Measurements from ENCODE around the gene KDM4B. TPM values are rescaled to one million over a fixed set of nuclear protein-coding genes. Genes with fewer than 3 reads are reported as not detected.

KDM4B gene
- total RNA-seq, 2 experiments from 2014 or later = 46.3 to 46.6 TPM

DNA sequence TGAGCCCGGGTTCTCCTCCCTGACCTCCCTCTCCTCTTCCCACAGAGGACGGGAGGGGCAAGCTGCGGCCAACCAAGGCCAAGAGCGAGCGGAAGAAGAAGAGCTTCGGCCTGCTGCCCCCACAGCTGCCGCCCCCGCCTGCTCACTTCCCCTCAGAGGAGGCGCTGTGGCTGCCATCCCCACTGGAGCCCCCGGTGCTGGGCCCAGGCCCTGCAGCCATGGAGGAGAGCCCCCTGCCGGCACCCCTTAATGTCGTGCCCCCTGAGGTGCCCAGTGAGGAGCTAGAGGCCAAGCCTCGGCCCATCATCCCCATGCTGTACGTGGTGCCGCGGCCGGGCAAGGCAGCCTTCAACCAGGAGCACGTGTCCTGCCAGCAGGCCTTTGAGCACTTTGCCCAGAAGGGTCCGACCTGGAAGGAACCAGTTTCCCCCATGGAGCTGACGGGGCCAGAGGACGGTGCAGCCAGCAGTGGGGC, 162.2 kb downstream of the KDM4B start:
- ChIA-PET CTCF (no interaction called here), POLR2A (interaction anchor here (0.8 to 1.3 kb wide), 2 partner anchors 9 to 11 kb away, joined by 6 to 8 read pairs; no protein-coding TSS in a partner anchor)
- DNase-seq = peak; percentile 65
- TF ChIP-seq, protein P1, sequence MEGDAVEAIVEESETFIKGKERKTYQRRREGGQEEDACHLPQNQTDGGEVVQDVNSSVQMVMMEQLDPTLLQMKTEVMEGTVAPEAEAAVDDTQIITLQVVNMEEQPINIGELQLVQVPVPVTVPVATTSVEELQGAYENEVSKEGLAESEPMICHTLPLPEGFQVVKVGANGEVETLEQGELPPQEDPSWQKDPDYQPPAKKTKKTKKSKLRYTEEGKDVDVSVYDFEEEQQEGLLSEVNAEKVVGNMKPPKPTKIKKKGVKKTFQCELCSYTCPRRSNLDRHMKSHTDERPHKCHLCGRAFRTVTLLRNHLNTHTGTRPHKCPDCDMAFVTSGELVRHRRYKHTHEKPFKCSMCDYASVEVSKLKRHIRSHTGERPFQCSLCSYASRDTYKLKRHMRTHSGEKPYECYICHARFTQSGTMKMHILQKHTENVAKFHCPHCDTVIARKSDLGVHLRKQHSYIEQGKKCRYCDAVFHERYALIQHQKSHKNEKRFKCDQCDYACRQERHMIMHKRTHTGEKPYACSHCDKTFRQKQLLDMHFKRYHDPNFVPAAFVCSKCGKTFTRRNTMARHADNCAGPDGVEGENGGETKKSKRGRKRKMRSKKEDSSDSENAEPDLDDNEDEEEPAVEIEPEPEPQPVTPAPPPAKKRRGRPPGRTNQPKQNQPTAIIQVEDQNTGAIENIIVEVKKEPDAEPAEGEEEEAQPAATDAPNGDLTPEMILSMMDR (IDR thresholded peaks at IDR 0.05) = no peak
- intact Hi-C loops (cut with micrococcal nuclease) = no loop called here
- H3K4me3 Mint-ChIP-seq = peak overlapping the region; percentile 81
- peaks cover 39% of the 10 kb centered on the region for H3K4me1 Mint-ChIP-seq (ENCODE audit: low read depth)
- ATAC-seq = peak; percentile 29
- no peaks in the 10 kb centered on the region for H3K9me3 Mint-ChIP-seq
- no peaks in the 10 kb centered on the region for H3K27me3 Mint-ChIP-seq
- peaks cover 41% of the 10 kb centered on the region for H3K36me3 Mint-ChIP-seq (ENCODE audit: low read depth)
- peak overlapping the region; percentile 97 for H3K27ac Mint-ChIP-seq

GRCh38 chr19:5131506-5132205, 162.7 kb downstream of the KDM4B start:
- no peaks in the 10 kb centered on the region for H3K9me3 Mint-ChIP-seq
- ATAC-seq (peak; percentile 34), DNase-seq (peak; percentile 51)
- ChIA-PET POLR2A (interaction anchor here (0.8 to 1.3 kb wide), 2 partner anchors 8 to 10 kb away, joined by 6 to 8 read pairs; no protein-coding TSS in a partner anchor), CTCF (no interaction called here)
- peak overlapping the region; percentile 81 for H3K4me3 Mint-ChIP-seq
- H3K27ac Mint-ChIP-seq = peak overlapping the region; percentile 97
- TF ChIP-seq, protein P1 (IDR thresholded peaks at IDR 0.05) = no peak
- peaks cover 42% of the 10 kb centered on the region for H3K36me3 Mint-ChIP-seq (ENCODE audit: low read depth)
- intact Hi-C loops (cut with micrococcal nuclease) = no loop called here
- H3K4me1 Mint-ChIP-seq (ENCODE audit: low read depth) = peaks cover 39% of the 10 kb centered on the region
- no peaks in the 10 kb centered on the region for H3K27me3 Mint-ChIP-seq

- POLR2A ChIA-PET = interaction anchor here (1.0 kb wide), 1 partner anchor 14 kb away, joined by 3 read pairs; no protein-coding TSS in a partner anchor
- DNase-seq (no peak), ATAC-seq (no peak)
- TF ChIP-seq, protein P1 (IDR thresholded peaks at IDR 0.05) = no peak
- CTCF ChIA-PET = no interaction called here
- Mint-ChIP-seq H3K36me3 (ENCODE audit: low read depth) (peaks cover 46% of the 10 kb centered on the region), H3K27me3 (no peaks in the 10 kb centered on the region), H3K4me1 (ENCODE audit: low read depth) (peaks cover 36% of the 10 kb centered on the region), H3K27ac (peak overlapping the region; percentile 86), H3K4me3 (peak overlapping the region; percentile 81), H3K9me3 (no peaks in the 10 kb centered on the region)
- intact Hi-C loops (cut with micrococcal nuclease) = no loop called here
Observed at GRCh38 chr19:5132206-5132560, 163.3 kb downstream of the KDM4B start.

GRCh38 chr19:5132698-5133651, 164.1 kb downstream of the KDM4B start:
- ChIA-PET CTCF (no interaction called here), POLR2A (interaction anchor here (1.0 kb wide), 1 partner anchor 13 kb away, joined by 3 read pairs; no protein-coding TSS in a partner anchor)
- intact Hi-C loops (cut with micrococcal nuclease) = no loop called here
- Mint-ChIP-seq H3K9me3 (no peaks in the 10 kb centered on the region), H3K36me3 (ENCODE audit: low read depth) (peaks cover 50% of the 10 kb centered on the region), H3K27ac (no peak overlapping the region), H3K27me3 (no peaks in the 10 kb centered on the region), H3K4me1 (ENCODE audit: low read depth) (peaks cover 36% of the 10 kb centered on the region), H3K4me3 (peak overlapping the region; percentile 81)
- TF ChIP-seq, protein P1 (IDR thresholded peaks at IDR 0.05) = no peak
- ATAC-seq = no peak
- no peak for DNase-seq
